ENCODE data around the gene MAOA. TPM values are rescaled to one million over a fixed set of nuclear protein-coding genes. Genes with fewer than 3 reads are reported as not detected.

Gene MAOA
- polyA plus RNA-seq, 1 experiment = 0.10 TPM

DNA sequence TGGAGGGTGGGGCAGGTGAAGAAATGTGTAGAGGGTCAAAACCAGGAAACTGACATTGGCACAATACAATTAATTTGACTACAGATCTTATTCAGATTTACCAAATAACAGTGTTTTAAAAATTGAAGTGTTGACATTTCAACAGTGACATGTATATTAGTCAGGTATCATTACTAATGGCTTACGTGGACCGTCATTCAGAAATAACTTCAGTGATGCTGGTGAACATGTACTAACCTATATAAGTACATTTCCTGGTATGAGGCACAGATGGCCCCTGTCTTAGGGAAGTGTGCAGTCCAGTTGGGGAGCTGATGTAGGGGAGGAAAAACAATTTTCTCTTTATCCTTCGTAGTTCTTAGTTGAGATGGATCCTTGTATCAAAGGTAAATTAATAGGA is 22.3 kb upstream of the MAOA start:
- POLR2A ChIA-PET = no interaction called here
- no peak overlapping the region for H3K4me3 ChIP-seq (ENCODE audit: low read depth, low read length)
- CTCF ChIA-PET = no interaction called here
- no peak for DNase-seq (ENCODE audit: low read depth)
- H3K27me3 ChIP-seq (ENCODE audit: control insufficient read depth, insufficient read depth, low read length) = no peaks in the 10 kb centered on the region
- TF ChIP-seq, protein P1, sequence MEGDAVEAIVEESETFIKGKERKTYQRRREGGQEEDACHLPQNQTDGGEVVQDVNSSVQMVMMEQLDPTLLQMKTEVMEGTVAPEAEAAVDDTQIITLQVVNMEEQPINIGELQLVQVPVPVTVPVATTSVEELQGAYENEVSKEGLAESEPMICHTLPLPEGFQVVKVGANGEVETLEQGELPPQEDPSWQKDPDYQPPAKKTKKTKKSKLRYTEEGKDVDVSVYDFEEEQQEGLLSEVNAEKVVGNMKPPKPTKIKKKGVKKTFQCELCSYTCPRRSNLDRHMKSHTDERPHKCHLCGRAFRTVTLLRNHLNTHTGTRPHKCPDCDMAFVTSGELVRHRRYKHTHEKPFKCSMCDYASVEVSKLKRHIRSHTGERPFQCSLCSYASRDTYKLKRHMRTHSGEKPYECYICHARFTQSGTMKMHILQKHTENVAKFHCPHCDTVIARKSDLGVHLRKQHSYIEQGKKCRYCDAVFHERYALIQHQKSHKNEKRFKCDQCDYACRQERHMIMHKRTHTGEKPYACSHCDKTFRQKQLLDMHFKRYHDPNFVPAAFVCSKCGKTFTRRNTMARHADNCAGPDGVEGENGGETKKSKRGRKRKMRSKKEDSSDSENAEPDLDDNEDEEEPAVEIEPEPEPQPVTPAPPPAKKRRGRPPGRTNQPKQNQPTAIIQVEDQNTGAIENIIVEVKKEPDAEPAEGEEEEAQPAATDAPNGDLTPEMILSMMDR (IDR thresholded peaks at IDR 0.05; ENCODE audit: insufficient read depth, low read depth, low read length) = no peak
- no peaks in the 10 kb centered on the region for H3K36me3 ChIP-seq (ENCODE audit: control insufficient read depth, insufficient read depth, low read length)

DNA sequence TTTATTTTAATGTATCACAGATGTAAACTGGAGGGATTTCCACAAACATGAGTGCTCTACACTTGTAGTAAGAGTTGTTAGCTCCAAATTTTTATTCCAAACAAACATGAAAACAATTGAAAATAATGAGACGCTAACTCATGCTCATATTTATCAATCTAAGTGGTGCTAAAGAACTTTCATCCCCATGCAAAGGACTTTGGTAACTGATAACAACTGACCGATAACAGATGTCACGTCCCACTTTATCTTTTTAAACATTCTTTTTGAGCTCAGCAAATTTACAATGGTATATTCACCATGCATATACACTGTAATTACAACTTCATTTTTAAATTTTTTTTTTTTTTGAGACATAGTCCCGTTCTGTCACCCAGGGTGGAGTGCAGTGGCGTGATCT is 15.6 kb upstream of the MAOA start:
- TF ChIP-seq, protein P1 (IDR thresholded peaks at IDR 0.05; ENCODE audit: insufficient read depth, low read depth, low read length) = no peak
- CTCF ChIA-PET = no interaction called here
- POLR2A ChIA-PET = no interaction called here

DNA sequence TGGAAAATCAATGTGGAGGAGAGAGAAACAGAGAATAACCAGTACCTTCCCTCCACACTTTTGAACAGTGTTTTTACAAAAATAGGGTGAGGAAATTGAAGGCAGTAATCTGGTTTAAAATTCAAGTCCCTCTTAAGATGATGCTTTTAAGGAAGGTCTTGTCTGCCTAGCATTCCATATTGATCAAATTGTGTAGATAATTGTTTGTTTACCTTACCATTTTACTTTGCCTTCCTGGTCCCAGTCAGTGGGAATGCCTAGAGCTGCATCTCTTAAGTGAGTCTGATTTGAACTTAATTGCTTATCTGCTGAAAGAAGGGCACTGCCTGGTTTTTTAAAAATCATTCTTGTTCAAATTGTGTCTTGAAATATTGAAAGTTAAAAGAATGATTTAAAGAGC is 14.4 kb upstream of the MAOA start:
- DNase-seq (ENCODE audit: low read depth) = no peak
- TF ChIP-seq, protein P1 (IDR thresholded peaks at IDR 0.05; ENCODE audit: insufficient read depth, low read depth, low read length) = no peak
- Histone ChIP-seq H3K4me3 (ENCODE audit: low read depth, low read length) (no peak overlapping the region), H3K36me3 (ENCODE audit: control insufficient read depth, insufficient read depth, low read length) (no peaks in the 10 kb centered on the region), H3K27me3 (ENCODE audit: control insufficient read depth, insufficient read depth, low read length) (no peaks in the 10 kb centered on the region)
- CTCF ChIA-PET = interaction anchor here (0.6 kb wide), 1 partner anchor 904 kb away, joined by 3 read pairs; no protein-coding TSS in a partner anchor
- POLR2A ChIA-PET = no interaction called here

More for the DNA sequence above, 15.6 kb upstream of the MAOA start:
- Histone ChIP-seq H3K4me3 (ENCODE audit: low read depth, low read length) (no peak overlapping the region), H3K27me3 (ENCODE audit: control insufficient read depth, insufficient read depth, low read length) (no peaks in the 10 kb centered on the region), H3K36me3 (ENCODE audit: control insufficient read depth, insufficient read depth, low read length) (no peaks in the 10 kb centered on the region)
- DNase-seq (ENCODE audit: low read depth) = no peak

DNA sequence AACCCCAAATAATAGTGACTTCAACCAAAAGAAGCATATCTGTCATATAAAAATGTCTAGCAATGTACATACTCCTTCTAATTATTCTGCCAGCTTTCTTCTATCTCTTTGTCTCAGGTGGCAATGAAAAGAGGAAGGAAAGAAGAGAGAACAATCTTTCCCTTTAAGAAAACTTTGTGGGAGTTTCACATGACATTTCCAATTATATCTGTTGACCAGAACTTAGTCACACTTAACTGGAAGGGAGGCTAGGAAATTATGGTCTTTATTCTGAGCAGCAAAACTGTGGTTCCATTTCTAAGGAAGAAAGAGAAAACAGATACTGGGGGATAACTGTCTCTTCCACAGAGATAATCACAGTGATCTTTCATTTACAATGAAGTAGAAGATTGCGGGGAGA is 12.9 kb upstream of the MAOA start:
- TF ChIP-seq, protein P1 (IDR thresholded peaks at IDR 0.05; ENCODE audit: insufficient read depth, low read depth, low read length) = no peak
- H3K36me3 ChIP-seq (ENCODE audit: control insufficient read depth, insufficient read depth, low read length) = no peaks in the 10 kb centered on the region
- no peak for DNase-seq (ENCODE audit: low read depth)
- no peaks in the 10 kb centered on the region for H3K27me3 ChIP-seq (ENCODE audit: control insufficient read depth, insufficient read depth, low read length)
- ChIA-PET POLR2A (no interaction called here), CTCF (no interaction called here)
- H3K4me3 ChIP-seq (ENCODE audit: low read depth, low read length) = no peak overlapping the region

DNA sequence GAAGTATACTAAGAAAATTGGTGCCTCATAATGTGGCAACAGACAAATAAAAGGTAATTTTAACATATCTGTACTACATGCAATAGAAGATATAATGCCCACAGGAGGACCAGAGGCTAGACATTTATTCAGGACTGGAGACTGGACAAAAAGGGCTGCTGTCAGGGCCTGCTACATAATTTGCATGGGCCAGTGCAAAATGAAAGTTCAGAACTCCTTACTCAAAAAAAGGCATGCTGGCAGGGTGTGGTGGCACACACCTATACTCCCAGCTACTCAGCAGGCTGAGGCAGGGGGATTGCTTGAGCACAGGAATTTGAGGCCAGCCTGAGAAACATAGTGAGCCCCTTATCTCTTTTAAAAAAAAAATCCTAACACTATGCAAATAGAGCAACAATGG is 12.4 kb upstream of the MAOA start:
- no peak for DNase-seq (ENCODE audit: low read depth)
- ChIA-PET CTCF (interaction anchor here (1.0 kb wide), 1 partner anchor 98 kb away, joined by 3 read pairs; no protein-coding TSS in a partner anchor), POLR2A (no interaction called here)
- TF ChIP-seq, protein P1 (IDR thresholded peaks at IDR 0.05; ENCODE audit: insufficient read depth, low read depth, low read length) = no peak
- Histone ChIP-seq H3K4me3 (ENCODE audit: low read depth, low read length) (no peak overlapping the region), H3K36me3 (ENCODE audit: control insufficient read depth, insufficient read depth, low read length) (no peaks in the 10 kb centered on the region), H3K27me3 (ENCODE audit: control insufficient read depth, insufficient read depth, low read length) (no peaks in the 10 kb centered on the region)

All from BJ (cell line).